ENCODE results near the gene TTC9B.

DNA sequence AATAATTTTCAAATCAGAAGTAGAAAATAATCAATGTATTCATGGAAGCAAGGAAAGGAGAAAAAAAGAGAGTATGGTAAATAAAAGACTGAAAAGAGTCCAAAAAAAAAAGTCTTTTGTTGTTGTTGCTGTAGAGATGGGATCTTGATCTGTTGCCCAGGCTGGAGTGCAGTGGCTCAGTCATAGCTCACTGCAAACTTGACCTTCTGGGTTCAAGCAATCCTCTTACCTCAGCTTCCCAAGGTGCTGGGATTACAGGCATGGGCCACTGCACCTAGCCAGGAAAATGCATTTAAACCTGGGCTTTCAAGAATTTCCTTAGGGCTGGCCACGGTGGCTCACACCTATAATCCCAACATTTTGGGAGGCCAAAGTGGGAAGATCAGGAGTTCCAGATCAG, 33.9 kb downstream of the TTC9B start:
- TF ChIP-seq POLR2A (IDR thresholded peaks at IDR 0.05): no peak
- TF ChIP-seq POLR2AphosphoS5 (IDR thresholded peaks at IDR 0.05): no peak
- TF ChIP-seq, protein P1, sequence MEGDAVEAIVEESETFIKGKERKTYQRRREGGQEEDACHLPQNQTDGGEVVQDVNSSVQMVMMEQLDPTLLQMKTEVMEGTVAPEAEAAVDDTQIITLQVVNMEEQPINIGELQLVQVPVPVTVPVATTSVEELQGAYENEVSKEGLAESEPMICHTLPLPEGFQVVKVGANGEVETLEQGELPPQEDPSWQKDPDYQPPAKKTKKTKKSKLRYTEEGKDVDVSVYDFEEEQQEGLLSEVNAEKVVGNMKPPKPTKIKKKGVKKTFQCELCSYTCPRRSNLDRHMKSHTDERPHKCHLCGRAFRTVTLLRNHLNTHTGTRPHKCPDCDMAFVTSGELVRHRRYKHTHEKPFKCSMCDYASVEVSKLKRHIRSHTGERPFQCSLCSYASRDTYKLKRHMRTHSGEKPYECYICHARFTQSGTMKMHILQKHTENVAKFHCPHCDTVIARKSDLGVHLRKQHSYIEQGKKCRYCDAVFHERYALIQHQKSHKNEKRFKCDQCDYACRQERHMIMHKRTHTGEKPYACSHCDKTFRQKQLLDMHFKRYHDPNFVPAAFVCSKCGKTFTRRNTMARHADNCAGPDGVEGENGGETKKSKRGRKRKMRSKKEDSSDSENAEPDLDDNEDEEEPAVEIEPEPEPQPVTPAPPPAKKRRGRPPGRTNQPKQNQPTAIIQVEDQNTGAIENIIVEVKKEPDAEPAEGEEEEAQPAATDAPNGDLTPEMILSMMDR (IDR thresholded peaks at IDR 0.05): no peak

Data from stomach (tissue), 4 donors.